ENCODE results near the gene CDC42.

CDC42 gene

GRCh38 chr1:22132517-22133235, 80.2 kb downstream of the CDC42 start:
- DNase-seq, result no peak

GRCh38 chr1:22133247-22133930, 80.9 kb downstream of the CDC42 start:
- DNase-seq, result no peak

GRCh38 chr1:22133931-22134324, 81.4 kb downstream of the CDC42 start:
- no peak for DNase-seq

- DNase-seq, result no peak
Observed at GRCh38 chr1:22137004-22137720, 84.7 kb downstream of the CDC42 start.

GRCh38 chr1:22139066-22139594, 86.6 kb downstream of the CDC42 start:
- DNase-seq, result no peak

- DNase-seq, result no peak
Observed at GRCh38 chr1:22139817-22140216, 87.3 kb downstream of the CDC42 start.
